Measurements from ENCODE around the gene POLN.

Gene POLN

GRCh38 chr4:2091990-2092668 lies 149.8 kb downstream of the POLN start:
- Histone ChIP-seq H3K9ac (ENCODE audit: low read length) (no peak overlapping the region), H3K9me2 (ENCODE audit: low read depth, low read length) (no peaks in the 10 kb centered on the region), H3K9me3 (ENCODE audit: low read length) (no peaks in the 10 kb centered on the region), H4K20me1 (ENCODE audit: insufficient read depth, low read length) (no peaks in the 10 kb centered on the region), H3K27ac (ENCODE audit: low read depth, low read length, poor library complexity, severe bottlenecking) (no peak overlapping the region), H3K79me2 (ENCODE audit: insufficient read depth, low read length) (no peaks in the 10 kb centered on the region), H3K4me2 (ENCODE audit: low read length) (no peak overlapping the region), H3F3A (ENCODE audit: insufficient read depth, low read length) (no peaks in the 10 kb centered on the region), H3K4me1 (ENCODE audit: insufficient read depth, low read length, severe bottlenecking) (no peaks in the 10 kb centered on the region), H2AFZ (ENCODE audit: low read length) (no peak overlapping the region), H3K27me3 (ENCODE audit: insufficient read depth, low read length) (no peaks in the 10 kb centered on the region), H3K4me3 (ENCODE audit: low read depth, low read length, poor library complexity, severe bottlenecking) (no peak overlapping the region), H3K36me3 (ENCODE audit: insufficient read depth, low read length) (no peaks in the 10 kb centered on the region)
- TF ChIP-seq EZH2 (IDR thresholded peaks at IDR 0.05; ENCODE audit: borderline replicate concordance, low read length) (no peak), CTCF (IDR thresholded peaks at IDR 0.05; ENCODE audit: low read length) (no peak)

- H3K4me2 ChIP-seq (ENCODE audit: low read length) = no peak overlapping the region
- no peaks in the 10 kb centered on the region for H3K36me3 ChIP-seq (ENCODE audit: insufficient read depth, low read length)
- no peaks in the 10 kb centered on the region for H3K79me2 ChIP-seq (ENCODE audit: insufficient read depth, low read length)
- no peak overlapping the region for H3K9ac ChIP-seq (ENCODE audit: low read length)
- TF ChIP-seq EZH2 (IDR thresholded peaks at IDR 0.05; ENCODE audit: borderline replicate concordance, low read length) (no peak), CTCF (IDR thresholded peaks at IDR 0.05; ENCODE audit: low read length) (no peak)
- no peaks in the 10 kb centered on the region for H3K9me3 ChIP-seq (ENCODE audit: low read length)
- H3K27me3 ChIP-seq (ENCODE audit: insufficient read depth, low read length) = no peaks in the 10 kb centered on the region
- no peaks in the 10 kb centered on the region for H4K20me1 ChIP-seq (ENCODE audit: insufficient read depth, low read length)
- H3K4me1 ChIP-seq (ENCODE audit: insufficient read depth, low read length, severe bottlenecking) = no peaks in the 10 kb centered on the region
- no peak overlapping the region for H3K4me3 ChIP-seq (ENCODE audit: low read depth, low read length, poor library complexity, severe bottlenecking)
- no peaks in the 10 kb centered on the region for H3F3A ChIP-seq (ENCODE audit: insufficient read depth, low read length)
- H2AFZ ChIP-seq (ENCODE audit: low read length) = no peak overlapping the region
- no peak overlapping the region for H3K27ac ChIP-seq (ENCODE audit: low read depth, low read length, poor library complexity, severe bottlenecking)
- no peaks in the 10 kb centered on the region for H3K9me2 ChIP-seq (ENCODE audit: low read depth, low read length)
Measured at GRCh38 chr4:2090642-2091041, 151.3 kb downstream of the POLN start.

GRCh38 chr4:2089222-2089621 lies 152.7 kb downstream of the POLN start:
- H4K20me1 ChIP-seq (ENCODE audit: insufficient read depth, low read length) = no peaks in the 10 kb centered on the region
- no peaks in the 10 kb centered on the region for H3K36me3 ChIP-seq (ENCODE audit: insufficient read depth, low read length)
- H3K27ac ChIP-seq (ENCODE audit: low read depth, low read length, poor library complexity, severe bottlenecking) = no peak overlapping the region
- no peaks in the 10 kb centered on the region for H3K9me2 ChIP-seq (ENCODE audit: low read depth, low read length)
- no peak overlapping the region for H3K4me3 ChIP-seq (ENCODE audit: low read depth, low read length, poor library complexity, severe bottlenecking)
- no peak overlapping the region for H3K9ac ChIP-seq (ENCODE audit: low read length)
- H3K79me2 ChIP-seq (ENCODE audit: insufficient read depth, low read length) = no peaks in the 10 kb centered on the region
- no peaks in the 10 kb centered on the region for H3F3A ChIP-seq (ENCODE audit: insufficient read depth, low read length)
- no peaks in the 10 kb centered on the region for H3K27me3 ChIP-seq (ENCODE audit: insufficient read depth, low read length)
- TF ChIP-seq EZH2 (IDR thresholded peaks at IDR 0.05; ENCODE audit: borderline replicate concordance, low read length) (no peak), CTCF (IDR thresholded peaks at IDR 0.05; ENCODE audit: low read length) (no peak)
- H3K4me2 ChIP-seq (ENCODE audit: low read length) = no peak overlapping the region
- no peaks in the 10 kb centered on the region for H3K4me1 ChIP-seq (ENCODE audit: insufficient read depth, low read length, severe bottlenecking)
- H2AFZ ChIP-seq (ENCODE audit: low read length) = no peak overlapping the region
- H3K9me3 ChIP-seq (ENCODE audit: low read length) = no peaks in the 10 kb centered on the region
